Erythroblast (primary cell): ENCODE data around the gene VAV3.

ENCODE experiments used
- GATA1 ChIP-seq: IDR thresholded peaks from 2 replicates; pipeline ENCODE4 v1.6.1; 2011; ENCODE audit warnings: low read depth, mild to moderate bottlenecking, control low read depth, low read length, moderate library complexity
- POLR2A ChIP-seq: IDR thresholded peaks from 2 replicates; pipeline ENCODE4 v1.6.1; 2011; ENCODE audit warnings: mild to moderate bottlenecking, low read length

GRCh38 chr1:107914119-107914765 is 50.7 kb downstream of the VAV3 start:
- TF ChIP-seq POLR2A (no peak), GATA1 (no peak)
